Esophagus (tissue), 2 donors: ENCODE results near the gene SF3A2. TPM values are rescaled to one million over a fixed set of nuclear protein-coding genes. Genes with fewer than 3 reads are reported as not detected.
A peak's percentile ranks its signal among the peaks of the same experiment; 100 is the strongest.

ENCODE experiments used
- H3K27ac ChIP-seq, 2 donors: one replicate each; pipeline ENCODE4 v1.5.1; 2013; ENCODE audit warnings: low read depth in 2 of 2, mild to moderate bottlenecking in 2 of 2, inconsistent platforms in 1 of 2, low read length in 1 of 2, moderate library complexity in 1 of 2
- H3K27me3 ChIP-seq, 2 donors: one replicate each; pipeline ENCODE4 v1.6.1; 2013; ENCODE audit warnings: low read length in 2 of 2, control low read depth in 1 of 2, mild to moderate bottlenecking in 1 of 2; ENCODE audit not compliant: insufficient read depth in 2 of 2, control insufficient read depth in 1 of 2
- H3K36me3 ChIP-seq, 2 donors: one replicate each; pipeline ENCODE4 v1.6.1; 2013; ENCODE audit warnings: low read length in 1 of 2; ENCODE audit not compliant: control insufficient read depth in 2 of 2, insufficient read depth in 2 of 2
- H3K4me1 ChIP-seq, 2 donors: one replicate each; pipeline ENCODE4 v1.6.1; 2013; ENCODE audit warnings: low read length in 1 of 2; ENCODE audit not compliant: control insufficient read depth in 2 of 2, insufficient read depth in 2 of 2
- H3K4me3 ChIP-seq, 2 donors: one replicate each; pipeline ENCODE4 v1.5.1; 2013; ENCODE audit warnings: low read length in 2 of 2, mild to moderate bottlenecking in 2 of 2, low read depth in 1 of 2, moderate library complexity in 1 of 2
- H3K9me3 ChIP-seq, 2 donors: one replicate each; pipeline ENCODE4 v1.6.1; 2013; ENCODE audit warnings: mild to moderate bottlenecking in 2 of 2, low read depth in 1 of 2, low read length in 1 of 2, moderate library complexity in 1 of 2; ENCODE audit not compliant: control insufficient read depth in 2 of 2, insufficient read depth in 1 of 2
- WGBS, 2 donors: extraction: QIAGEN DNeasy Blood & Tissue Kit; methylation state at CpG; one replicate each; pipeline ENCODE4 v1.1.7; 2013; 5-methylcytosine and 5-hydroxymethylcytosine counted together
- polyA plus RNA-seq, 2 donors: library from polyadenylated mRNA; stranded (reverse); fragments of 200-250 nt; gene quantifications; one replicate each; pipeline ENCODE4 v1.2.3, GENCODE V29; 2013
- donor health status: healthy with polysubstance abuse.
- donor health status: Bipolar disorder and iron deficiency.

Gene SF3A2
- polyA plus RNA-seq, 2 donors, result 38.2 to 55.3 TPM

DNA sequence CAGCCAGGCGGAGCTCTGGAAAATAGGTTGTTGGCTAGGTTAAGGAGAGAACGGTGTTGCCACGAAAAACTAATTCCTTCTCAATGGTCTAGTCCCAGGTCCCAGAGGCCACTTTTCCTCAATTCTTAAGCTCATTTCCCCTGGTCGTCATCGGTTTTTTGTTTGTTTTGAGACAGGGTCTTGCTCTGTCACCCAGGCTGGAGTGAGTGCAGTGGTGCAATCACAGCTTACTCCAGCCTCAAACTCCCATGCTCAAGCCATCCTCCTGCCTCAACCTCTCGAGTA, 1.2 kb downstream of the SF3A2 start:
- Histone ChIP-seq H3K27me3 (no peaks in the 10 kb centered on the region), H3K9me3 (no peaks in the 10 kb centered on the region), H3K36me3 (peaks cover 0 to 13% of the 10 kb centered on the region in 2 donors), H3K27ac (peak overlapping the region in 1 of 2 donors; percentile 99), H3K4me1 (peaks cover 6 to 41% of the 10 kb centered on the region in 2 donors), H3K4me3 (peak overlapping the region; percentile 81 to 91)
- WGBS, 2 donors, result 63 to 85% methylated on average over 6 of the region's 6 CpGs

GRCh38 chr19:2239173-2239572, 2.5 kb downstream of the SF3A2 start:
- Histone ChIP-seq H3K9me3 (no peaks in the 10 kb centered on the region), H3K36me3 (peaks cover 0 to 12% of the 10 kb centered on the region in 2 donors), H3K27me3 (no peaks in the 10 kb centered on the region), H3K4me3 (no peak overlapping the region), H3K27ac (no peak overlapping the region), H3K4me1 (peaks cover 6 to 32% of the 10 kb centered on the region in 2 donors)
- WGBS, 2 donors, result 51 to 58% methylated on average over 10 of the region's 10 CpGs

DNA sequence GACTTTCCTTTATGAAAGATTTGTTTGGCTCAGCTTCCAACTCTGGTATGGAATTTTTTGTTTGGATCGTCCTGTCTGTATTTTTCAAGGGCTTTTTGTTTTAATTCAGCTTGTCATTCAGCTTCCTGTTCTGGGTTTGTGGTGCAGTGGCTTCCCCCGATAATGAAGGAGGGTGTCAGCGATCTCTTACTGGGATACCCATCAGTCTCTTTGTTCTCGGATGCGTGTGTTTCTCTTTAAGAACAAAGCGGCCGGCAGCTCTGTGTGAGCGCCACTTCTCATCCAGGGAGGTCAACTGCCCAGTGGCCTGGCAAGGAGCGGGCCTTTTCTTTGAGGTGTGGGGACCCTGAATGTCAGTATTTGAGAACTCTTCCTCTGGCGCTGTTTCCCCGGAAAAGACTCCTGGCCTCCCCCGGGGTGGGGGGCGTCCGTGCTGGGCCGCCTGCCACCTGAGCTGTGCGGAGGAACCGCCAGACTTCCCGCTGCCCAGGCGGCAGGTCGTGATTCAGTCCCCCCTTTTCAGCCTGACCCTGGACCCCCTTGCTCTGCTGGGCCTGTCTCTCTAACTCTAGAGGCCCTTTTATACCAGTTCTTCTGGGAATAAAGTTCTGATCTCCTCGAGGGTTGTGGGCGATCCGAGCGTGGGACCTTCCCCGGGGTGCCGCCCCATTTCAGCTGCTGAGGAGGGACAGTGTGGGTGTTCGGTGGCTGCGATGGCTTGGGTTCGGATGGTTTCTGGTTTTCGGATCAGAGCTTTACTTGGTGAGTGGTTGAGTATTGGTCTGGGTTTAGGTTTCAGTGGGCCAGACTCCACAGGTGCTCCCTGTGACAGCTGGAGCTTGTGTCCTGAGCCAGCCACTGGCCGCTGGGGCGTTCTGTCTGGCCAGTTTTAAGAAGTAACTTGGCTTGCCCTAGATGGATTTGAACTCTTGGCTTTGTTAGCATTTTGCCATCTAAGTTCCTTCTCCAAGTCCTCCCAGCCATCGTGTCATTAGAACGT, 3.4 kb downstream of the SF3A2 start:
- H3K36me3 ChIP-seq, result peaks cover under 1 to 18% of the 10 kb centered on the region in 2 donors
- H3K27me3 ChIP-seq, result no peaks in the 10 kb centered on the region
- H3K4me3 ChIP-seq, result peak overlapping the region; percentile 30 to 31
- H3K9me3 ChIP-seq, result no peaks in the 10 kb centered on the region
- H3K4me1 ChIP-seq, result peaks cover 6 to 32% of the 10 kb centered on the region in 2 donors
- peak overlapping the region; percentile 81 for H3K27ac ChIP-seq
- WGBS, 2 donors, result 25 to 27% methylated on average over 34 of the region's 34 CpGs

DNA sequence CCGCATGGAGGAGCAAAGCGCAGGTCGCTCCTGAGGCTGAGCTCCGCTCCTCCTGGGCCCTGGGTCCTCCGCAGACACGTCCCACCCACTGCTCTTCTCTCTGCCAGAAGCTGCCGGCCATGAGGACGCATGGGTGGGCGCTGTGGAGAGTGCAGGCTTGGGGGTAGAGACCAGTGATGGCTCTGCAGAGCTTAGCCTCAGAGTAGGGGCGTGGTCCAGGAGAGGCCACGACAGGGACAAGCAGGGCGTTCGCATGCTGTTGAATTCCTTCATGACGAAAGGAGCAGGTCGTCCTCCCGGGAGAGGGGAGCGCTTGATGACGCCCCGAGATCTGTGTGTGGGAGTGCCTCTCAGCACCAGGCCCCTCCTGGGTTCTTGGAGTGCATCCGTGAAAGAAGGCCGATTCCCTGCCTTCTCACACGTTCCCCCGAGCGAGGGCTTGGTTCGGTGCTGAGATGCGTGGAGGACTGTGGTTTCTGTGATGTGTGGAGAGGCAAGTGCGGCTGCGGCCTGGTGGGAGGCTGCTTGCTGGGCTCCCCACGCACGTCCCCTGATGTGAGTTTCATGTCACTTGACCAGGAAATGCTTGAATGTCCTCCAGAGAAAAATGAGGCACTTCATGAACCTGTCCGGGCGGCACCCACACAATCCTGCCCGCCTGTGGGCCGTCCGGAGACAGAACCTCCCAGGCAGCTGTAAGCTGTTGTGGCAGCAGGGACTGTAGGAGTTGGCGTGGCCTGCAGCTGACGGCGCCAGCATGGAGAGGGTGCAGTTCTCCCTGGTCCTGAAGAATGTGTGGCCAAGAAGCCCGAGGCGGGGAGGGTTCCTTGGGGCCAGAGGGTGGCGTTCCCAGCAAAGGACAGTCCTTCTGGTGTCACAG, 4.5 kb downstream of the SF3A2 start:
- Histone ChIP-seq H3K4me3 (peak overlapping the region; percentile 1 to 9), H3K4me1 (peaks cover 6 to 32% of the 10 kb centered on the region in 2 donors), H3K27me3 (no peaks in the 10 kb centered on the region), H3K27ac (peak overlapping the region; percentile 81), H3K36me3 (peaks cover 10 to 29% of the 10 kb centered on the region in 2 donors), H3K9me3 (no peaks in the 10 kb centered on the region)
- WGBS, 2 donors, result 53 to 55% methylated on average over 41 of the region's 41 CpGs

- peaks cover 10 to 39% of the 10 kb centered on the region in 2 donors for H3K36me3 ChIP-seq
- 84 to 87% methylated on average over 11 to 12 of the region's 12 CpGs for WGBS, 2 donors
- H3K27ac ChIP-seq, result no peak overlapping the region
- no peaks in the 10 kb centered on the region for H3K27me3 ChIP-seq
- H3K9me3 ChIP-seq, result no peaks in the 10 kb centered on the region
- H3K4me1 ChIP-seq, result peaks cover 6 to 32% of the 10 kb centered on the region in 2 donors
- H3K4me3 ChIP-seq, result no peak overlapping the region
Observed at GRCh38 chr19:2242092-2242537, 5.5 kb downstream of the SF3A2 start.

GRCh38 chr19:2242816-2243215, 6.2 kb downstream of the SF3A2 start:
- Histone ChIP-seq H3K36me3 (peaks cover 10 to 45% of the 10 kb centered on the region in 2 donors), H3K4me1 (peaks cover 6 to 27% of the 10 kb centered on the region in 2 donors), H3K27ac (no peak overlapping the region), H3K4me3 (no peak overlapping the region), H3K9me3 (no peaks in the 10 kb centered on the region), H3K27me3 (no peaks in the 10 kb centered on the region)
- WGBS, 2 donors, result 88 to 89% methylated on average over 8 of the region's 8 CpGs

GRCh38 chr19:2243274-2244124, 6.9 kb downstream of the SF3A2 start:
- 74 to 84% methylated on average over 32 of the region's 32 CpGs for WGBS, 2 donors
- no peak overlapping the region for H3K27ac ChIP-seq
- peaks cover 11 to 47% of the 10 kb centered on the region in 2 donors for H3K36me3 ChIP-seq
- no peaks in the 10 kb centered on the region for H3K27me3 ChIP-seq
- H3K4me1 ChIP-seq, result peaks cover 6 to 25% of the 10 kb centered on the region in 2 donors
- no peaks in the 10 kb centered on the region for H3K9me3 ChIP-seq
- no peak overlapping the region for H3K4me3 ChIP-seq

DNA sequence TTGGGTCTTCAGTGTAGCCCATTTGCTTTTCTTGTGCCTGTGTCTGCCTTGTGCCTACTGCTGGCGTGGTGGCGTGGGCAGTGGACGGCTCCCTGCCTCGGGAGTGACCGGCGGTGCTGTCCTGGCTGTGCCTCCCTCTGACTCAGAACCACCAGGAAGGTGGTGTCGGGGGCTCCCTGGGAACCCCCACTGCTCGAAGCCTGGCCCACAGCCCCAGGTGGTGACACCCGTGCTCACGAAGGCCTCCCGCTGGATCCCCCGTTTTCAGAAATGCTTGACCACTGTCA, 7.4 kb downstream of the SF3A2 start:
- no peaks in the 10 kb centered on the region for H3K27me3 ChIP-seq
- H3K27ac ChIP-seq, result no peak overlapping the region
- no peak overlapping the region for H3K4me3 ChIP-seq
- H3K36me3 ChIP-seq, result peaks cover 15 to 52% of the 10 kb centered on the region in 2 donors
- 84 to 92% methylated on average over 12 of the region's 12 CpGs for WGBS, 2 donors
- no peaks in the 10 kb centered on the region for H3K9me3 ChIP-seq
- H3K4me1 ChIP-seq, result peaks cover 6 to 25% of the 10 kb centered on the region in 2 donors

DNA sequence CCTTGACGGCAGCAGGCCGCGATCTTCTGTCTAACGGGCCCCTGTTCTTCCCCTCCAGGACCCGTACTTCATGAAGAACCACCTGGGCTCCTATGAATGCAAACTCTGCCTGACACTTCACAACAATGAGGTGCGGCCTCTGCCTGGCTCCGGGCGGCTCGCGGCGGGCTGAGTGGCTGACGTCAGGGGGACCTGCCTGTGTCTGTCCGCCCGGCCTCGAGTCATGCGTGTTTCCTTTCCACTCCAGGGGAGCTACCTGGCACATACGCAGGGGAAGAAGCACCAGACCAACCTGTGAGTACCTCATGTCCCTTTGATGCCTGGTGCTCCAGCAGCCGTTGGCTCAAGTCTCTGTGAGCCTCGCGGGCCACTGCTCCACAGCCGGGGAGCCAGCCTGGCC, 7.9 kb downstream of the SF3A2 start:
- no peak overlapping the region for H3K27ac ChIP-seq
- peaks cover 6 to 25% of the 10 kb centered on the region in 2 donors for H3K4me1 ChIP-seq
- no peaks in the 10 kb centered on the region for H3K27me3 ChIP-seq
- H3K9me3 ChIP-seq, result no peaks in the 10 kb centered on the region
- 86 to 91% methylated on average over 21 of the region's 21 CpGs for whole genome bisulfite sequencing, 2 donors
- H3K36me3 ChIP-seq, result peaks cover 15 to 54% of the 10 kb centered on the region in 2 donors
- H3K4me3 ChIP-seq, result no peak overlapping the region
